Loucy (cell line): Measurements from ENCODE around the gene BNIP3.

Experiments
- H2AFZ ChIP-seq: fragments of 200-600 bp; sonication (generic); 2 replicates; pipeline ENCODE4 v1.6.0; 2016; ENCODE audit warnings: antibody characterized with exemption, mild to moderate bottlenecking, low read length, moderate library complexity
- H3F3A ChIP-seq: fragments of 200-600 bp; 2 replicates; pipeline ENCODE4 v1.6.0; 2016; ENCODE audit warnings: antibody characterized with exemption, low read depth, mild to moderate bottlenecking
- H3K27me3 ChIP-seq: fragments of 200-600 bp; sonication (generic); 2 replicates; pipeline ENCODE4 v1.6.1; 2014; ENCODE audit warnings: low read length, mild to moderate bottlenecking; ENCODE audit not compliant: insufficient read depth, poor library complexity, severe bottlenecking
- H3K36me3 ChIP-seq: fragments of 200-600 bp; sonication (generic); 2 replicates; pipeline ENCODE4 v1.6.1; 2016; ENCODE audit warnings: low read length; ENCODE audit not compliant: insufficient read depth
- H3K4me1 ChIP-seq: fragments of 200-600 bp; sonication (generic); 2 replicates; pipeline ENCODE4 v1.5.1; 2014; ENCODE audit warnings: low read length, mild to moderate bottlenecking; ENCODE audit not compliant: insufficient read depth, poor library complexity, severe bottlenecking
- H3K4me2 ChIP-seq: fragments of 200-600 bp; sonication (generic); 2 replicates; pipeline ENCODE4 v1.6.0; 2014; ENCODE audit warnings: antibody characterized with exemption, low read length, low read depth, mild to moderate bottlenecking; ENCODE audit not compliant: poor library complexity, severe bottlenecking
- H3K4me3 ChIP-seq: fragments of 200-600 bp; sonication (generic); 2 replicates; pipeline ENCODE4 v1.5.1; 2014; ENCODE audit warnings: low read length, mild to moderate bottlenecking, mixed read lengths; ENCODE audit not compliant: poor library complexity, severe bottlenecking
- H3K79me2 ChIP-seq: fragments of 200-600 bp; sonication (generic); 2 replicates; pipeline ENCODE4 v1.6.1; 2014; ENCODE audit warnings: low read length; ENCODE audit not compliant: insufficient read depth
- H3K9ac ChIP-seq: fragments of 200-600 bp; sonication (generic); 2 replicates; pipeline ENCODE4 v1.6.0; 2014; ENCODE audit warnings: mild to moderate bottlenecking, low read depth, low read length, moderate library complexity; ENCODE audit not compliant: poor library complexity, severe bottlenecking
- H3K9me2 ChIP-seq: fragments of 200-600 bp; sonication (generic); replicated peaks from 2 replicates; pipeline ENCODE4 v1.6.1; 2016; ENCODE audit warnings: low read depth, low read length, mixed read lengths
- H3K9me3 ChIP-seq: fragments of 200-600 bp; sonication (generic); 2 replicates; pipeline ENCODE4 v1.6.1; 2014; ENCODE audit warnings: mild to moderate bottlenecking, antibody characterized with exemption, low read length, low read depth; ENCODE audit not compliant: insufficient read depth
- H4K20me1 ChIP-seq: fragments of 200-600 bp; sonication (generic); 2 replicates; pipeline ENCODE4 v1.6.0; 2014; ENCODE audit warnings: antibody characterized with exemption, low read length, mild to moderate bottlenecking; ENCODE audit not compliant: insufficient read depth, poor library complexity, severe bottlenecking
- EZH2phosphoT487 ChIP-seq: fragments of 200-600 bp; IDR thresholded peaks from 2 replicates; pipeline ENCODE4 v1.6.1; 2018; ENCODE audit warnings: antibody characterized with exemption, mild to moderate bottlenecking, moderate library complexity, borderline replicate concordance
- TF ChIP-seq, protein P1 (sequence below): fragments of 200-600 bp; sonication (generic); conservative IDR thresholded peaks from 2 replicates; pipeline ENCODE4 v1.5.1; 2014; ENCODE audit warnings: mild to moderate bottlenecking, antibody characterized with exemption, low read length

BNIP3 gene

DNA sequence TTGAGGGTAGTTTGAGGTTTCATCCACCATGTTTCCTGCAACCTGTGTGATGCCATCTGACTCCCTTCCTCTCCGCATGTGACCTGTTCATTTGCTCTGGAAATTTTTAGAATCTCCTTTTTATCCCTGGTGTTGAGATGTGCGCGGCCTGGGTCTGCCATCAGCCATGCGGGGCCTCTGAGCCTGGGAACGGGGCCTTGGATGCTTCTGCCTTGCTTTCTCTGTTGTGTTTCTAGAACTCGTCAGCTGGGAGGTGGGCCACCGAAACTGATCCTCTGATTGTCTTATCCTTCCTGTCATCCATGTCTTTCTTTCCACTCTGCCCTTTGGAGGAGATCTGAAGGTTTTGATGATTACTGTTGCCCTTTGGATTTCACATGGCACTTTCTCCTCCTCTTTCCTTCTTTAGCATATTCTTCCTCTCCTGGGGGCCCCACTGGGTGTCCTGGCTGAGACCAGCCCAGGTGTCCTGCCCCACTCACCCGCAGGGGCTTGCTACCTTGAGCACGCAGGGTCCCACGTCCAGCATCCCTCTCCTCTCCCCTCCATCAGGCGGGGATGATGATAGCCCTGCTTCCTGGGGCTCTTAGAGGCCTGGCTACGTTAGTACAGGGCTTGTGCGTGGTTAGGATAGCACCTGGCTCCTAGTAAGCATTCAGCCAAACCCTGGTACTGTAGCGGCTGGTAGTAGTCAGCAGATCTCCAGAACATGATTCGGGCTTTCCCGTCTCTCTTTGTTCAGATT, 51.0 kb downstream of the BNIP3 start:
- peaks cover 98% of the 10 kb centered on the region for H3K79me2 ChIP-seq
- H4K20me1 ChIP-seq, result peaks cover 98% of the 10 kb centered on the region
- H3K4me3 ChIP-seq, result no peak overlapping the region
- no peaks in the 10 kb centered on the region for H3K9me3 ChIP-seq
- peaks cover 51% of the 10 kb centered on the region for H3K4me1 ChIP-seq
- H3K27me3 ChIP-seq, result no peaks in the 10 kb centered on the region
- no peak overlapping the region for H3K9ac ChIP-seq
- TF ChIP-seq, protein P1, sequence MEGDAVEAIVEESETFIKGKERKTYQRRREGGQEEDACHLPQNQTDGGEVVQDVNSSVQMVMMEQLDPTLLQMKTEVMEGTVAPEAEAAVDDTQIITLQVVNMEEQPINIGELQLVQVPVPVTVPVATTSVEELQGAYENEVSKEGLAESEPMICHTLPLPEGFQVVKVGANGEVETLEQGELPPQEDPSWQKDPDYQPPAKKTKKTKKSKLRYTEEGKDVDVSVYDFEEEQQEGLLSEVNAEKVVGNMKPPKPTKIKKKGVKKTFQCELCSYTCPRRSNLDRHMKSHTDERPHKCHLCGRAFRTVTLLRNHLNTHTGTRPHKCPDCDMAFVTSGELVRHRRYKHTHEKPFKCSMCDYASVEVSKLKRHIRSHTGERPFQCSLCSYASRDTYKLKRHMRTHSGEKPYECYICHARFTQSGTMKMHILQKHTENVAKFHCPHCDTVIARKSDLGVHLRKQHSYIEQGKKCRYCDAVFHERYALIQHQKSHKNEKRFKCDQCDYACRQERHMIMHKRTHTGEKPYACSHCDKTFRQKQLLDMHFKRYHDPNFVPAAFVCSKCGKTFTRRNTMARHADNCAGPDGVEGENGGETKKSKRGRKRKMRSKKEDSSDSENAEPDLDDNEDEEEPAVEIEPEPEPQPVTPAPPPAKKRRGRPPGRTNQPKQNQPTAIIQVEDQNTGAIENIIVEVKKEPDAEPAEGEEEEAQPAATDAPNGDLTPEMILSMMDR, result no peak
- TF ChIP-seq EZH2phosphoT487, result no peak
- H3K4me2 ChIP-seq, result no peak overlapping the region
- no peaks in the 10 kb centered on the region for H3F3A ChIP-seq
- no peak overlapping the region for H2AFZ ChIP-seq
- peaks cover 25% of the 10 kb centered on the region; the same call in 1 of the 2 replicates for H3K36me3 ChIP-seq
- H3K9me2 ChIP-seq, result no peaks in the 10 kb centered on the region

DNA sequence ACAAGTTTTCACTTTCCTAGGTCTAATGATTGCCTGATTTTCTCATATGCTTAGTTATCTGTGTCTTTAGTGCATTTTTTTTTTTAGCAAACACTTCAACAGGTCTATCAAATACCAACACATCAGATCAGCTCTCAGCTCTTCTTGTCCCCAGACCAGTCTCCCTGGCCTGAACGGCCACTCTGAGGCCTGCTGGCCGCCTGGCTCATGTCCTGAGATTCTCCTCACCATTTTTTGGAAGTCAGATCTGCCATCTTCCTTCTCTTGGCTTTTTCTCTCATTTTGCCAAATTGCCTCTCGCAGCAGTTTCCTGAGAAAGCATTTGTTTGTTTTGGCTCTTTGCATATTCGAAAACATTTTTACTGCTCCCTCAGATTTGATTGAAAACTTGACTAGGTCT, 51.6 kb downstream of the BNIP3 start:
- no peaks in the 10 kb centered on the region for H3K9me2 ChIP-seq
- H4K20me1 ChIP-seq, result peaks cover 98% of the 10 kb centered on the region

DNA sequence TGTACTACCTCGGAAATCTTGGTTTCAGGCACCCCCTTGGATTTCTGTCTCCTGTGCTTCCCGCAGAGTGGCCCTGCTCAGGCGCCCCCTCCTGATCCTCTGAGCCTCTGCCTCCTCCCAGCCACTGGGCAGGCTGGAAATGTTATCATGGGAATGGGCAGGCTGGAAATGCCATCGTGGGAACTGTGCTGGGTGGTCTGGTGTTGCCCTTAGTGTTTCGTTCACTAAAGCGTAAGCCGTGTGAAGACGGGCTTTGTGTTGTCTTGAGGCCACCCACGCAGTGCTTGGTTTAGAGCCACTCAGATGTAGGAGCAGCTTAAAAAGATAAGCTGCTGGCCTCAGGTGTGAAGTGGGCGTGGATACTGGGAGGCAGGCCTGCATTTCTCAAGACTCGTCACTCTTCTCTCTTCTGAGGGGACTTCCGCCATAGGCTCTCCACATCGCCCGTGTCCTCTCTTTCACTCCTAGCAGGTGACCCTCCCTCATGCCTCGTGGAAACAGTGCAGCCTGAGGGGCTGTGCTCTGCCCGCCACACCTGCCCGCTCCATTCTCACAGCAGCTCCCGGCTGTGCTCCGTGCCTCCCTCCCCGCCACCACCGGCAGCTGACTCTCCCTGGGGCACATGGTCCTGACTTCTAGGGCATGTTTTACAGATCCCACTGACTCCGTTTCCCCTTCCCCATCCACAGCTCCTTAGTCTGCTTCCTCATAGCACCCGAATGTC, 52.4 kb downstream of the BNIP3 start:
- no peak overlapping the region for H3K4me2 ChIP-seq
- H3K9me3 ChIP-seq, result no peaks in the 10 kb centered on the region
- no peaks in the 10 kb centered on the region for H3K9me2 ChIP-seq
- H3K27me3 ChIP-seq, result no peaks in the 10 kb centered on the region
- TF ChIP-seq EZH2phosphoT487, result no peak
- TF ChIP-seq, protein P1, result no peak
- H3K79me2 ChIP-seq, result peaks cover 99% of the 10 kb centered on the region
- no peak overlapping the region for H2AFZ ChIP-seq
- H4K20me1 ChIP-seq, result peaks cover 98% of the 10 kb centered on the region
- H3F3A ChIP-seq, result peaks cover 4% of the 10 kb centered on the region; the same call in 1 of the 2 replicates
- no peak overlapping the region for H3K9ac ChIP-seq
- H3K4me3 ChIP-seq, result no peak overlapping the region
- peaks cover 10% of the 10 kb centered on the region; the same call in 1 of the 2 replicates for H3K36me3 ChIP-seq
- peaks cover 49% of the 10 kb centered on the region for H3K4me1 ChIP-seq

More for the DNA sequence above, 51.6 kb downstream of the BNIP3 start:
- Histone ChIP-seq H3K36me3 (peaks cover 19% of the 10 kb centered on the region; the same call in 1 of the 2 replicates), H3K27me3 (no peaks in the 10 kb centered on the region), H3K9ac (no peak overlapping the region), H3K4me3 (no peak overlapping the region), H3K4me1 (peaks cover 49% of the 10 kb centered on the region), H3K9me3 (no peaks in the 10 kb centered on the region), H3K4me2 (no peak overlapping the region), H2AFZ (no peak overlapping the region), H3K79me2 (peaks cover 99% of the 10 kb centered on the region), H3F3A (no peaks in the 10 kb centered on the region; the same call in 1 of the 2 replicates)
- no peak for TF ChIP-seq EZH2phosphoT487
